H1 (cell line): ENCODE results near the gene OCEL1. TPM values are rescaled to one million over a fixed set of nuclear protein-coding genes. Genes with fewer than 3 reads are reported as not detected.

Source experiments
- CTCF ChIA-PET: fragments of 300-600 bp; sonication (Branson Sonifier 250); formaldehyde crosslinking; loops from one replicate; lab custom pipeline; 2021; ENCODE audit not compliant: partially characterized antibody; lab: Charles Lee
- POLR2A ChIA-PET: fragments of 300-600 bp; sonication (Branson Sonifier 250); formaldehyde crosslinking; loops from one replicate; lab custom pipeline; 2021; ENCODE audit warnings: inconsistent platforms; ENCODE audit not compliant: partially characterized antibody; lab: Charles Lee
- DNase-seq, 2 experiments: peaks; one replicate each; pipeline versions ENCODE4 v3.0.0 to v3.0.0-alpha.2; 2010 to 2022; ENCODE audit warnings: low spot score in 2 of 2, low read depth in 1 of 2, mixed read lengths in 1 of 2
- FAIRE-seq: peaks from 2 replicates; lab custom pipeline; 2011; peaks lifted over from hg19 to GRCh38; lab: Jason Lieb, UNC
- H2AFZ ChIP-seq: 2 replicates; pipeline ENCODE4 v1.8.1; 2012; ENCODE audit warnings: low read length, inconsistent platforms
- H2AK5ac ChIP-seq: 2 replicates; pipeline ENCODE4 v1.6.1; 2013; ENCODE audit warnings: low read depth, low read length
- H2BK120ac ChIP-seq: replicated peaks from 2 replicates; pipeline ENCODE3; 2013; ENCODE audit warnings: low read depth, low read length, inconsistent platforms
- H2BK12ac ChIP-seq: 2 replicates; pipeline ENCODE4 v1.6.1; 2013; ENCODE audit warnings: low read depth, low read length
- H2BK15ac ChIP-seq: 2 replicates; pipeline ENCODE4 v1.6.1; 2013; ENCODE audit warnings: low read length
- H2BK20ac ChIP-seq: 2 replicates; pipeline ENCODE4 v1.6.1; 2013; ENCODE audit warnings: low read length
- H2BK5ac ChIP-seq: 2 replicates; pipeline ENCODE4 v1.6.1; 2013; ENCODE audit warnings: low read depth, low read length
- H3K14ac ChIP-seq: 2 replicates; pipeline ENCODE4 v1.6.1; 2013; ENCODE audit warnings: inconsistent platforms; ENCODE audit not compliant: insufficient read length
- H3K18ac ChIP-seq: 2 replicates; pipeline ENCODE4 v1.6.1; 2013; ENCODE audit warnings: low read length; ENCODE audit errors: extremely low read depth
- H3K23ac ChIP-seq: 2 replicates; pipeline ENCODE4 v1.6.1; 2013; ENCODE audit warnings: inconsistent platforms; ENCODE audit not compliant: insufficient read length
- H3K23me2 ChIP-seq: 2 replicates; pipeline ENCODE4 v1.6.1; 2013; ENCODE audit warnings: low read depth, low read length
- H3K27ac ChIP-seq: 2 replicates; pipeline ENCODE4 v1.6.1; 2011; ENCODE audit warnings: low read depth, low read length, inconsistent platforms
- H3K27me3 ChIP-seq, 4 experiments: replicated peaks in 1 of 4; 1 replicate in 1 of 4; 2 replicates in 3 of 4; pipeline versions ENCODE4 v1.6.1 to v1.8.1; 2011 to 2013; ENCODE audit warnings: low read length in 3 of 4, mild to moderate bottlenecking in 3 of 4, inconsistent platforms in 2 of 4, mixed read lengths in 2 of 4, moderate library complexity in 1 of 4; ENCODE audit not compliant: control insufficient read depth in 3 of 4, insufficient read depth in 3 of 4; ENCODE audit errors: extremely low read depth in 1 of 4
- H3K36me3 ChIP-seq, 4 experiments: 2 replicates each; pipeline versions ENCODE4 v1.6.1 to v1.8.1; 2011 to 2013; ENCODE audit warnings: mild to moderate bottlenecking in 4 of 4, low read length in 3 of 4, moderate library complexity in 2 of 4, control low read depth in 1 of 4, inconsistent platforms in 1 of 4; ENCODE audit not compliant: insufficient read depth in 4 of 4, control insufficient read depth in 2 of 4
- H3K4ac ChIP-seq: replicated peaks from 2 replicates; pipeline ENCODE3; 2013; ENCODE audit warnings: low read length, low read depth, mixed read lengths, inconsistent platforms; ENCODE audit not compliant: insufficient read length
- H3K4me1 ChIP-seq, 4 experiments: replicated peaks in 1 of 4; 1 replicate in 1 of 4; 2 replicates in 3 of 4; pipeline versions ENCODE4 v1.6.1 to v1.8.1; 2011 to 2013; ENCODE audit warnings: low read length in 3 of 4, inconsistent platforms in 2 of 4, mixed read lengths in 1 of 4; ENCODE audit not compliant: insufficient read depth in 4 of 4, control insufficient read depth in 3 of 4
- H3K4me2 ChIP-seq, 2 experiments: 2 replicates each; pipeline versions ENCODE4 v1.6.1 to v1.8.1; 2011 to 2013; ENCODE audit warnings: low read depth in 2 of 2, low read length in 2 of 2, control low read depth in 1 of 2, inconsistent platforms in 1 of 2, mild to moderate bottlenecking in 1 of 2; ENCODE audit not compliant: insufficient read depth in 1 of 2
- H3K4me3 ChIP-seq, 4 experiments: fragments of 200-600, 300-600 bp in 1 of 4; sonication (generic), shearing (Covaris generic), sonication (Bioruptor Twin) in 1 of 4; 2 replicates each; pipeline versions ENCODE4 v1.5.1 to v1.8.1; 2011 to 2016; ENCODE audit warnings: low read length in 4 of 4, low read depth in 3 of 4, control low read depth in 2 of 4, inconsistent platforms in 2 of 4, mild to moderate bottlenecking in 2 of 4, mixed read lengths in 1 of 4, moderate library complexity in 1 of 4; ENCODE audit not compliant: insufficient read depth in 2 of 4; ENCODE audit errors: extremely low read depth in 1 of 4
- H3K56ac ChIP-seq: replicated peaks from 2 replicates; pipeline ENCODE3; 2013; ENCODE audit warnings: low read depth, mild to moderate bottlenecking, mixed read lengths, low read length, inconsistent platforms; ENCODE audit not compliant: insufficient read length
- H3K79me1 ChIP-seq: 2 replicates; pipeline ENCODE4 v1.6.1; 2013; ENCODE audit warnings: low read depth, low read length, control low read depth
- H3K79me2 ChIP-seq, 2 experiments: 2 replicates each; pipeline versions ENCODE4 v1.6.1 to v1.8.1; 2012 to 2013; ENCODE audit warnings: low read length in 2 of 2, mild to moderate bottlenecking in 2 of 2, inconsistent platforms in 1 of 2; ENCODE audit not compliant: insufficient read depth in 2 of 2, control insufficient read depth in 1 of 2
- H3K9ac ChIP-seq, 4 experiments: replicated peaks in 1 of 4; 1 replicate in 1 of 4; 2 replicates in 3 of 4; pipeline versions ENCODE4 v1.6.1 to v1.8.1; 2011 to 2013; ENCODE audit warnings: low read depth in 3 of 4, low read length in 3 of 4, control low read depth in 2 of 4, mild to moderate bottlenecking in 2 of 4, moderate library complexity in 2 of 4, inconsistent platforms in 1 of 4; ENCODE audit errors: extremely low read depth in 1 of 4
- H3K9me3 ChIP-seq, 2 experiments: 2 replicates each; pipeline versions ENCODE4 v1.6.1 to v1.8.1; 2012 to 2013; ENCODE audit warnings: mild to moderate bottlenecking in 2 of 2, moderate library complexity in 2 of 2, control low read depth in 1 of 2, inconsistent platforms in 1 of 2, low read depth in 1 of 2, low read length in 1 of 2, mixed read lengths in 1 of 2; ENCODE audit not compliant: insufficient read depth in 2 of 2
- H4K20me1 ChIP-seq, 2 experiments: replicated peaks in 1 of 2; 2 replicates each; pipeline versions ENCODE3 to v1.8.1; 2011 to 2013; ENCODE audit warnings: inconsistent platforms in 2 of 2, low read length in 2 of 2, mild to moderate bottlenecking in 1 of 2; ENCODE audit not compliant: insufficient read depth in 2 of 2, control insufficient read depth in 1 of 2
- H4K5ac ChIP-seq: 2 replicates; pipeline ENCODE4 v1.6.1; 2013; ENCODE audit warnings: low read length, low read depth, mixed read lengths, inconsistent platforms; ENCODE audit not compliant: insufficient read length
- H4K8ac ChIP-seq: 2 replicates; pipeline ENCODE4 v1.8.0; 2013; ENCODE audit warnings: mild to moderate bottlenecking, moderate library complexity, low read length, inconsistent platforms; ENCODE audit not compliant: insufficient read depth; ENCODE audit errors: extremely low read depth
- H4K91ac ChIP-seq: replicated peaks from 2 replicates; pipeline ENCODE3; 2013; ENCODE audit warnings: low read length, mixed read lengths, inconsistent platforms; ENCODE audit not compliant: insufficient read length
- CREB1 ChIP-seq: IDR thresholded peaks from 2 replicates; pipeline ENCODE4 v1.6.1; 2012; ENCODE audit warnings: inconsistent platforms
- EGR1 ChIP-seq: IDR thresholded peaks from 2 replicates; pipeline ENCODE4 v1.6.1; 2011; ENCODE audit warnings: low read depth, low read length, borderline replicate concordance
- POU5F1 ChIP-seq: IDR thresholded peaks from 2 replicates; pipeline ENCODE4 v1.6.1; 2011; ENCODE audit warnings: low read depth, mild to moderate bottlenecking, low read length, moderate library complexity
- RBBP5 ChIP-seq: IDR thresholded peaks from 2 replicates; pipeline ENCODE4 v1.7.1; 2012; ENCODE audit warnings: low read depth, mild to moderate bottlenecking, inconsistent platforms, low read length, moderate library complexity, borderline replicate concordance
- SP4 ChIP-seq: IDR thresholded peaks from 2 replicates; pipeline ENCODE4 v1.6.1; 2012; ENCODE audit warnings: low read length, inconsistent platforms
- TAF1 ChIP-seq: IDR thresholded peaks from 2 replicates; pipeline ENCODE4 v1.6.1; 2011; ENCODE audit warnings: mild to moderate bottlenecking, low read depth, low read length
- YY1 ChIP-seq: IDR thresholded peaks from 2 replicates; pipeline ENCODE4 v1.6.1; 2011; ENCODE audit warnings: low read depth, mild to moderate bottlenecking, low read length
- WGBS, 2 experiments: shearing (Covaris generic) in 1 of 2; methylation state at CpG; one replicate each; pipeline versions ENCODE4 v1.1.6 to v1.1.7; 2013 to 2015; ENCODE audit warnings: low lambda C conversion rate in 2 of 2, mixed read lengths in 2 of 2, inconsistent platforms in 1 of 2, low coverage in 1 of 2, missing lambda C conversion rate in 1 of 2; ENCODE audit not compliant: insufficient replicate concordance in 2 of 2, insufficient coverage in 1 of 2, insufficient read length in 1 of 2; ENCODE audit errors: extremely low coverage in 1 of 2, missing lambda C conversion rate in 1 of 2; 5-methylcytosine and 5-hydroxymethylcytosine counted together
- polyA plus RNA-seq, 7 experiments: library from polyadenylated mRNA; depleted of rRNA in 3 of 7; stranded (reverse) in 5 of 7; unstranded in 2 of 7; fragments of >200 nt in 5 of 7; fragments of 200-250 nt in 2 of 7; gene quantifications; 1 replicate in 5 of 7; 2 replicates in 1 of 7; 4 replicates in 1 of 7; pipeline versions ENCODE4 v1.2.1 to v1.2.3, GENCODE V29; 2011 to 2013; ENCODE audit warnings: missing spikeins in 2 of 7, mixed read lengths in 2 of 7
- total RNA-seq: library from RNA; stranded (reverse); fragmentation: NEBNext Ultra II Directional; extraction: Animal tissue kit (Norgen Biotek cat#: 25700); gene quantifications from 2 replicates; pipeline ENCODE4 v1.2.1, GENCODE V29; 2021

The OCEL1 gene
- total and polyA plus RNA-seq, 2 of the 8 experiments (the other 6 are each of a cell fraction or from before 2014, with no cell fraction given) = 13.3 to 32.6 TPM

- H2BK12ac ChIP-seq = no peak overlapping the region; the same call in 1 of the 2 replicates
- FAIRE-seq = no peak
These were observed 1.9 kb downstream of the OCEL1 start for GRCh38 chr19:17227798-17228367.

More at GRCh38 chr19:17227798-17228367, 1.9 kb downstream of the OCEL1 start:
- Histone ChIP-seq H2BK20ac (no peak overlapping the region), H3K4me2 (peak overlapping the region in 1 of 2 experiments; percentile 19; a peak in 2 of 4 replicates), H4K20me1 (peaks cover 5 to 9% of the 10 kb centered on the region in 2 experiments), H3K36me3 (peaks cover 4 to 30% (median 12%) of the 10 kb centered on the region in 4 experiments; a peak in 7 of 8 replicates), H2BK15ac (no peak overlapping the region), H3K18ac (no peak overlapping the region; the same call in 1 of the 2 replicates), H3K27ac (no peak overlapping the region), H4K91ac (no peak overlapping the region), H2BK5ac (no peak overlapping the region), H2AK5ac (no peak overlapping the region), H3K4me3 (peak overlapping the region in 1 of 4 experiments; percentile 11; a peak in 1 of 8 replicates), H3K27me3 (no peaks in the 10 kb centered on the region), H3K79me1 (peaks cover 7% of the 10 kb centered on the region; the same call in 1 of the 2 replicates), H3K14ac (no peak overlapping the region), H3K23me2 (no peaks in the 10 kb centered on the region), H2AFZ (no peak overlapping the region), H4K8ac (no peak overlapping the region), H4K5ac (no peak overlapping the region), H3K79me2 (peaks cover 0 to 9% of the 10 kb centered on the region in 2 experiments; a peak in 1 of 4 replicates), H3K4me1 (peaks cover 0 to 4% (median 3%) of the 10 kb centered on the region in 4 experiments; a peak in 6 of 7 replicates), H3K9me3 (no peaks in the 10 kb centered on the region), H3K9ac (peak overlapping the region in 1 of 4 experiments; percentile 22; a peak in 1 of 7 replicates), H3K23ac (no peak overlapping the region), H3K4ac (no peak overlapping the region), H2BK120ac (no peak overlapping the region), H3K56ac (no peak overlapping the region)
- ChIA-PET POLR2A (interaction anchor here (0.5 to 12.3 kb wide), 14 partner anchors 9 to 193 kb away, joined by 3 to 118 read pairs (median 6); partner anchors contain the start of genes ANKLE1, ANO8, NR2F6 and USE1), CTCF (interaction anchor here (0.8 to 3.8 kb wide), 4 partner anchors 10 to 96 kb away, joined by 3 to 23 read pairs (median 4); partner anchors contain the start of gene ANKLE1)
- no peak for TF ChIP-seq CREB1
- no peak for TF ChIP-seq EGR1
- TF ChIP-seq POU5F1 = no peak
- no peak for TF ChIP-seq SP4
- TF ChIP-seq TAF1 = no peak
- TF ChIP-seq YY1 = no peak
- TF ChIP-seq RBBP5 = no peak
- DNase-seq = no peak
- 82% methylated on average over 13 of the region's 13 CpGs; no CpG with 5 or more reads in 1 of the 2 experiments for WGBS, 2 experiments
